PFSK-1 (cell line): ENCODE measurements around the gene C1orf141.

Source experiments
- FOXP2 ChIP-seq: optimal IDR thresholded peaks from 2 replicates; pipeline ENCODE3; 2011; ENCODE audit warnings: borderline replicate concordance, control low read depth, inconsistent platforms; ENCODE audit not compliant: insufficient read depth; ENCODE audit errors: extremely low read length, extremely low read depth
- POLR2AphosphoS5 ChIP-seq: IDR thresholded peaks from 2 replicates; pipeline ENCODE4 v1.6.1; 2012; ENCODE audit warnings: low read depth, mild to moderate bottlenecking, control low read depth, low read length, moderate library complexity
- SIN3A ChIP-seq: IDR thresholded peaks from 2 replicates; pipeline ENCODE4 v1.6.1; 2012; ENCODE audit warnings: mild to moderate bottlenecking, low read length, moderate library complexity, borderline replicate concordance; ENCODE audit not compliant: insufficient read depth

DNA sequence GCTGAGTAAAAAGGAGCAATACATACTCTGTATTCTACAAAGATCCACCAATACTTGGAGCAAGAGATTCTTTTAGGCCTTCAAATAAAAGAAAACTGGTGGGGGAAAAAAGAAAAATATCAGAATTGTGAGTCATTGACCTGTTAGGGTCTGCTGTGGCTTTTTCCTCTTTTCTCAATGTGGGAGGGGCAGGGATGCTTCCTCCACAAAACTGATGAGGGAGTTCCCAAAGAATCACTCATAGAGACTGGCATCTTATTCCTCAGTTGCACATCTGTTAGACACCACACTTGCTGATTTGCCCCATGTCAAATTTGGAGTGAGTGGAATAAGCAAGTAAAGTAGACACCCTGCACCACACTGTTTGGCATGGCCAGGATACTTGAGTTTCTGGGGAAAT lies 16.6 kb downstream of the C1orf141 start:
- TF ChIP-seq FOXP2 = no peak
- no peak for TF ChIP-seq POLR2AphosphoS5
- TF ChIP-seq SIN3A = no peak
